ENCODE results near the gene PCDHGA1.

Gene PCDHGA1

DNA sequence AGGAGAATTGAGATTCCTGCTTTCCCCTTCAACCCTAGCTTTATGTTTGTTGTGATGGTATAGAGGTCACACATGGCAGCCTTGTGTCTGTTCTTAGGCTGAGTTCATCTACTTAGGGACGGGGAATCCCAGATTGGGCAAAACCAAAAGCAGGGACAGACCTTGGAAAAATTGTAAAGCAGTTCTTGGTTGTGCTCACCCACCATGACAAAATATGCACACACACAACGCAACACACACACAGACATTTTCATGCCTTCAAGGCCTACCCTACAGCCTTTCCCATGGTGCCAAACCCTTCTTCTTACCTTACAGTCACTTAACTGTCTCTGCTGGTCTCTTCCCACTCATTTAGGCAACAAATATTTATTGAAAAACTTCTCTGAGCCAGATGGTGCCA, 173.4 kb downstream of the PCDHGA1 start:
- H2BK15ac ChIP-seq (ENCODE audit: low read length), result no peak overlapping the region
- no peak overlapping the region for H2AK5ac ChIP-seq (ENCODE audit: low read depth, low read length)
- no peak overlapping the region for H4K91ac ChIP-seq (ENCODE audit: low read depth, low read length, poor library complexity)
- no peak overlapping the region for H3K27ac ChIP-seq (replicated peaks; ENCODE audit: low read length)
- H3K9me3 ChIP-seq (replicated peaks in 1 of 2; ENCODE audit: control insufficient read depth in 2 of 2, insufficient read depth in 1 of 2, low read depth in 1 of 2, low read length in 2 of 2), result peaks cover 0 to 4% of the 10 kb centered on the region in 2 donors
- no peak overlapping the region for H3K18ac ChIP-seq (ENCODE audit: low read length)
- no peak overlapping the region for H3K14ac ChIP-seq (ENCODE audit: low read length)
- H3K79me1 ChIP-seq (ENCODE audit: low read depth, low read length), result peaks cover 3% of the 10 kb centered on the region
- H3K4ac ChIP-seq (ENCODE audit: low read length), result no peak overlapping the region
- H2BK5ac ChIP-seq (ENCODE audit: low read length), result no peak overlapping the region
- no peak overlapping the region for H3K9ac ChIP-seq (ENCODE audit: low read depth, low read length, poor library complexity)
- H3K27me3 ChIP-seq (ENCODE audit: control insufficient read depth in 3 of 3, insufficient read depth in 3 of 3, low read depth in 1 of 3, low read length in 3 of 3), result no peaks in the 10 kb centered on the region
- H2BK12ac ChIP-seq (ENCODE audit: low read length), result no peak overlapping the region
- no peak overlapping the region for H3K4me3 ChIP-seq (ENCODE audit: low read length in 2 of 2)
- H3K4me2 ChIP-seq (ENCODE audit: insufficient read depth, low read length, poor library complexity, severe bottlenecking), result no peak overlapping the region
- no peak overlapping the region for H2AFZ ChIP-seq (ENCODE audit: low read length)
- peaks cover 15 to 21% of the 10 kb centered on the region in 2 donors for H3K36me3 ChIP-seq (replicated peaks in 1 of 2; ENCODE audit: control insufficient read depth in 2 of 2, insufficient read depth in 2 of 2, low read length in 2 of 2)
- H4K8ac ChIP-seq (ENCODE audit: low read depth, low read length), result no peak overlapping the region
- no peak for DNase-seq (ENCODE audit: low spot score)
- no peak overlapping the region for H2BK120ac ChIP-seq (ENCODE audit: low read depth, low read length)
- peaks cover 17 to 27% of the 10 kb centered on the region in 2 donors for H3K4me1 ChIP-seq (ENCODE audit: control insufficient read depth in 2 of 2, insufficient read depth in 1 of 2, low read depth in 1 of 2, low read length in 2 of 2)
- no peak overlapping the region for H3K23ac ChIP-seq (ENCODE audit: low read depth, low read length, poor library complexity)
- WGBS, 2 donors (ENCODE audit: extremely low coverage in 2 of 2, insufficient read length in 2 of 2, insufficient replicate concordance in 1 of 2), result no CpG with 5 or more reads among the region's 2 CpGs

DNA sequence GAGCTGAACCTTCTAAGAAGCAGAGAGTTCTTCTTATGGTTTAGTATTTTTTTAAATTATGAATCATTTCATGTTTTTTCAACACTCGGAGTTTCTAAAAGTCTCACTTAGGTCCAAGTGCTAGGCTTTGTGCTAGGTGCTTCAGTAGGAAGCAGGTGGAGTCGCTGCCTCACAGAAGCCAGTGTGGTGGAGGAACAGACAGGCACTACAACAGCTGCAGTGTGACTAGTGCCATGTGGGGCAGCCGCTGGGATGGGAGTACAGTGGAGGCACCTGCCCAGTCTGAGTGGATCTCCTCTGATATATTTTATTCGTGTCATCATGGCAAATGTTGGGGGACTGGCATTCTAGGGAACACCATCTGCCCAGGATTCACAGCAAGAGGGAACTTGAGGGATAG, 173.9 kb downstream of the PCDHGA1 start:
- H3K4me1 ChIP-seq (ENCODE audit: control insufficient read depth in 2 of 2, insufficient read depth in 1 of 2, low read depth in 1 of 2, low read length in 2 of 2), result peaks cover 19 to 31% of the 10 kb centered on the region in 2 donors
- no peak overlapping the region for H2BK12ac ChIP-seq (ENCODE audit: low read length)
- H2BK15ac ChIP-seq (ENCODE audit: low read length), result no peak overlapping the region
- H3K18ac ChIP-seq (ENCODE audit: low read length), result peak overlapping the region; percentile 59
- no peak overlapping the region for H3K14ac ChIP-seq (ENCODE audit: low read length)
- no peak overlapping the region for H3K9ac ChIP-seq (ENCODE audit: low read depth, low read length, poor library complexity)
- H4K8ac ChIP-seq (ENCODE audit: low read depth, low read length), result no peak overlapping the region
- no peaks in the 10 kb centered on the region for H3K27me3 ChIP-seq (ENCODE audit: control insufficient read depth in 3 of 3, insufficient read depth in 3 of 3, low read depth in 1 of 3, low read length in 3 of 3)
- no peak overlapping the region for H3K27ac ChIP-seq (replicated peaks; ENCODE audit: low read length)
- peaks cover 0 to 4% of the 10 kb centered on the region in 2 donors for H3K9me3 ChIP-seq (replicated peaks in 1 of 2; ENCODE audit: control insufficient read depth in 2 of 2, insufficient read depth in 1 of 2, low read depth in 1 of 2, low read length in 2 of 2)
- WGBS, 2 donors (ENCODE audit: extremely low coverage in 2 of 2, insufficient read length in 2 of 2, insufficient replicate concordance in 1 of 2), result no CpG with 5 or more reads among the region's 4 CpGs
- H3K4me2 ChIP-seq (ENCODE audit: insufficient read depth, low read length, poor library complexity, severe bottlenecking), result no peak overlapping the region
- H3K4me3 ChIP-seq (ENCODE audit: low read length in 2 of 2), result no peak overlapping the region
- H3K23ac ChIP-seq (ENCODE audit: low read depth, low read length, poor library complexity), result peak overlapping the region; percentile 60
- H3K4ac ChIP-seq (ENCODE audit: low read length), result no peak overlapping the region
- H2BK5ac ChIP-seq (ENCODE audit: low read length), result no peak overlapping the region
- peak overlapping the region; percentile 47 for H2BK120ac ChIP-seq (ENCODE audit: low read depth, low read length)
- no peak overlapping the region for H4K91ac ChIP-seq (ENCODE audit: low read depth, low read length, poor library complexity)
- peaks cover 12 to 21% of the 10 kb centered on the region in 2 donors for H3K36me3 ChIP-seq (replicated peaks in 1 of 2; ENCODE audit: control insufficient read depth in 2 of 2, insufficient read depth in 2 of 2, low read length in 2 of 2)
- H2AK5ac ChIP-seq (ENCODE audit: low read depth, low read length), result no peak overlapping the region
- DNase-seq (ENCODE audit: low spot score), result no peak
- peaks cover 3% of the 10 kb centered on the region for H3K79me1 ChIP-seq (ENCODE audit: low read depth, low read length)
- H2AFZ ChIP-seq (ENCODE audit: low read length), result no peak overlapping the region

DNA sequence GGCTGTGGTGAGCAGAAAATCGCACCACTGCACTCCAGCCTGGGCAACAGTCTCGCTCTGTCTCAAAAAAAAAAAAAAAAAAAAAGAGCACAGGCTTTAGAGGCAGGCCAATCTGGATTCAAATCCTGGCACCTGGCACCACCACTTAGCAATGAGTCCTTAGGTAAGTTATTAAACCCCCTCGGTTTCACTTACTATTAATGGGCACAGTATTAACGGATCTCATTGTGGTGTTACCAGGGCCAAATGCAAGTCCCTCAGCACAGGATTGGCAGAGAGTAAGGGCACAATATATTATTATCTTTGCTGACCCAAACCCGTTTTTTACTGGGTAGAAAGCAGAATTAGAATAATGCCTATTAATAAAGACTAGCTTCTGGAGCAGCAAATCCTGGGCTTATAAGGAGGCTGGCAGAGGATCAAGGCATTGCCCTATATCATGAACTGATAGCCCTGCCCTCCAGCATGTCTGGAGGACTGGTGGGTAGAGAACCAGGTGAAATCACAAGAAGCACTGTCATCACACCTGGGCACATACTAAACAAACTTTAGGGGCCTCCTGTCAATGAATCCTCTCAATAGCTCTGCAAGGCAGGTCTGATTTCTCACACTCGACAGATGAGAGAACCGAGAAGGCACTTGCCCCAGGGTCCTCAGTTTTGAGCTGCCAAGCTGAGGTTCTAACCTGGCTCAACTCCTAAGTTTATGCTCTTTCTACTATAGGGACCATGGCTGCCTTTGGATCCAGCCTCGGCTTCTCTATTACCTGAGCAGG, 176.3 kb downstream of the PCDHGA1 start:
- Histone ChIP-seq H3K4me1 (ENCODE audit: control insufficient read depth in 2 of 2, insufficient read depth in 1 of 2, low read depth in 1 of 2, low read length in 2 of 2) (peaks cover 29 to 30% of the 10 kb centered on the region in 2 donors), H3K36me3 (replicated peaks in 1 of 2; ENCODE audit: control insufficient read depth in 2 of 2, insufficient read depth in 2 of 2, low read length in 2 of 2) (peaks cover 29 to 38% of the 10 kb centered on the region in 2 donors), H2BK120ac (ENCODE audit: low read depth, low read length) (no peak overlapping the region), H3K9ac (ENCODE audit: low read depth, low read length, poor library complexity) (no peak overlapping the region), H2AK5ac (ENCODE audit: low read depth, low read length) (no peak overlapping the region), H3K23ac (ENCODE audit: low read depth, low read length, poor library complexity) (no peak overlapping the region), H3K4me2 (ENCODE audit: insufficient read depth, low read length, poor library complexity, severe bottlenecking) (no peak overlapping the region), H3K4me3 (ENCODE audit: low read length in 2 of 2) (no peak overlapping the region), H3K27ac (replicated peaks; ENCODE audit: low read length) (no peak overlapping the region), H3K18ac (ENCODE audit: low read length) (peak overlapping the region; percentile 63), H2BK5ac (ENCODE audit: low read length) (no peak overlapping the region), H3K4ac (ENCODE audit: low read length) (no peak overlapping the region), H3K79me1 (ENCODE audit: low read depth, low read length) (peaks cover 3% of the 10 kb centered on the region), H4K8ac (ENCODE audit: low read depth, low read length) (no peak overlapping the region), H4K91ac (ENCODE audit: low read depth, low read length, poor library complexity) (no peak overlapping the region), H2BK12ac (ENCODE audit: low read length) (no peak overlapping the region), H3K9me3 (replicated peaks in 1 of 2; ENCODE audit: control insufficient read depth in 2 of 2, insufficient read depth in 1 of 2, low read depth in 1 of 2, low read length in 2 of 2) (peaks cover 0 to 2% of the 10 kb centered on the region in 2 donors), H3K14ac (ENCODE audit: low read length) (no peak overlapping the region), H3K27me3 (ENCODE audit: control insufficient read depth in 3 of 3, insufficient read depth in 3 of 3, low read depth in 1 of 3, low read length in 3 of 3) (no peaks in the 10 kb centered on the region), H2BK15ac (ENCODE audit: low read length) (no peak overlapping the region), H2AFZ (ENCODE audit: low read length) (no peak overlapping the region)
- DNase-seq (ENCODE audit: low spot score), result no peak
- no CpG with 5 or more reads among the region's 8 CpGs for WGBS, 2 donors (ENCODE audit: extremely low coverage in 2 of 2, insufficient read length in 2 of 2, insufficient replicate concordance in 1 of 2)

DNA sequence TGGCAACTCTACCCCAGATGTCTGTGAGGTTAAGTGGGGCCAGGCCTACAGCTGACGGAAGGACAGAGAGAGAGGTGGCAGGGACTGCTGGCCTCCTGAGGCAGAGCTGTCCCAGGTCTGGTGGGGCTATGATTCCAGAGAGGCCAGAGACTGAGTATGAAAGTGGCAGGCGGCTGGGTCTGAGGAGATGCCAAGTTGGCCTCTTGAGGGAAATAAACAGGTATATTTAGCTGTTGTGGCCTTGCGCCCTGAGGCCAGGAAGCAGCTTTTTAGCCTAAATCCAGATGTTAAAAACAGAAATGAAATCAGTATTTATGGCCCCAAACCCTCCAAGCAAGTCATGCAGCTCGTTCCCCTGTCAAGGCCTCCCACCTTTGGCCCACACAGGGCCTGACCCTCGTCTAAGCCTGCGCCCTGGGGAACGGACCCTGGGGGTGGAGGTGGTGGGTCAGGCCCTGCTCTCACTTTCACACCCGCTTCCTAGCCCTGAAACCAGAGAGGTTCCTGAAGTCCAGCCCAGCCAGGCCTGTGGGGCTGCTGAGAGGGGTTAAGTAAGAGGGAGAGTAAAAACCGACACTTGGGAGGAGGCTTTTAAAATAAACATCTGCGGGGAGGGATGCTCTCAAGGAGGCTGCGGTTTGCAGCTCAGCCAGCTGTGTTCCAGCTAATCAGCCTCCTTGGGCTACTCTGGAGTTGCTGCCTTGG, 177.2 kb downstream of the PCDHGA1 start:
- H2BK15ac ChIP-seq (ENCODE audit: low read length), result peak overlapping the region; percentile 40
- H3K9ac ChIP-seq (ENCODE audit: low read depth, low read length, poor library complexity), result peak overlapping the region; percentile 53
- peak overlapping the region; percentile 56 for H2BK120ac ChIP-seq (ENCODE audit: low read depth, low read length)
- no peak overlapping the region for H3K23ac ChIP-seq (ENCODE audit: low read depth, low read length, poor library complexity)
- H2AK5ac ChIP-seq (ENCODE audit: low read depth, low read length), result peak overlapping the region; percentile 83
- H2BK5ac ChIP-seq (ENCODE audit: low read length), result peak overlapping the region; percentile 82
- no peak overlapping the region for H4K91ac ChIP-seq (ENCODE audit: low read depth, low read length, poor library complexity)
- no peak overlapping the region for H4K8ac ChIP-seq (ENCODE audit: low read depth, low read length)
- peak overlapping the region; percentile 91 for H3K18ac ChIP-seq (ENCODE audit: low read length)
- H3K9me3 ChIP-seq (replicated peaks in 1 of 2; ENCODE audit: control insufficient read depth in 2 of 2, insufficient read depth in 1 of 2, low read depth in 1 of 2, low read length in 2 of 2), result peaks cover 0 to 2% of the 10 kb centered on the region in 2 donors
- H3K4ac ChIP-seq (ENCODE audit: low read length), result no peak overlapping the region
- H3K79me1 ChIP-seq (ENCODE audit: low read depth, low read length), result no peaks in the 10 kb centered on the region
- H3K14ac ChIP-seq (ENCODE audit: low read length), result no peak overlapping the region
- no peaks in the 10 kb centered on the region for H3K27me3 ChIP-seq (ENCODE audit: control insufficient read depth in 3 of 3, insufficient read depth in 3 of 3, low read depth in 1 of 3, low read length in 3 of 3)
- peak overlapping the region; percentile 92 for H3K27ac ChIP-seq (replicated peaks; ENCODE audit: low read length)
- H3K4me2 ChIP-seq (ENCODE audit: insufficient read depth, low read length, poor library complexity, severe bottlenecking), result no peak overlapping the region
- H3K4me3 ChIP-seq (ENCODE audit: low read length in 2 of 2), result no peak overlapping the region
- H3K4me1 ChIP-seq (ENCODE audit: control insufficient read depth in 2 of 2, insufficient read depth in 1 of 2, low read depth in 1 of 2, low read length in 2 of 2), result peaks cover 27 to 29% of the 10 kb centered on the region in 2 donors
- H3K36me3 ChIP-seq (replicated peaks in 1 of 2; ENCODE audit: control insufficient read depth in 2 of 2, insufficient read depth in 2 of 2, low read length in 2 of 2), result peaks cover 33 to 48% of the 10 kb centered on the region in 2 donors
- WGBS, 2 donors (ENCODE audit: extremely low coverage in 2 of 2, insufficient read length in 2 of 2, insufficient replicate concordance in 1 of 2), result no CpG with 5 or more reads among the region's 11 CpGs
- peak overlapping the region; percentile 18 for H2BK12ac ChIP-seq (ENCODE audit: low read length)
- H2AFZ ChIP-seq (ENCODE audit: low read length), result no peak overlapping the region
- no peak for DNase-seq (ENCODE audit: low spot score)

All from neuronal stem cell (in vitro differentiated cells).